Measurements from ENCODE around the gene MCFD2. TPM values are rescaled to one million over a fixed set of nuclear protein-coding genes. Genes with fewer than 3 reads are reported as not detected.

MCFD2 gene
- total RNA-seq, 2 experiments from 2014 or later: 27.7 to 31.8 TPM

DNA sequence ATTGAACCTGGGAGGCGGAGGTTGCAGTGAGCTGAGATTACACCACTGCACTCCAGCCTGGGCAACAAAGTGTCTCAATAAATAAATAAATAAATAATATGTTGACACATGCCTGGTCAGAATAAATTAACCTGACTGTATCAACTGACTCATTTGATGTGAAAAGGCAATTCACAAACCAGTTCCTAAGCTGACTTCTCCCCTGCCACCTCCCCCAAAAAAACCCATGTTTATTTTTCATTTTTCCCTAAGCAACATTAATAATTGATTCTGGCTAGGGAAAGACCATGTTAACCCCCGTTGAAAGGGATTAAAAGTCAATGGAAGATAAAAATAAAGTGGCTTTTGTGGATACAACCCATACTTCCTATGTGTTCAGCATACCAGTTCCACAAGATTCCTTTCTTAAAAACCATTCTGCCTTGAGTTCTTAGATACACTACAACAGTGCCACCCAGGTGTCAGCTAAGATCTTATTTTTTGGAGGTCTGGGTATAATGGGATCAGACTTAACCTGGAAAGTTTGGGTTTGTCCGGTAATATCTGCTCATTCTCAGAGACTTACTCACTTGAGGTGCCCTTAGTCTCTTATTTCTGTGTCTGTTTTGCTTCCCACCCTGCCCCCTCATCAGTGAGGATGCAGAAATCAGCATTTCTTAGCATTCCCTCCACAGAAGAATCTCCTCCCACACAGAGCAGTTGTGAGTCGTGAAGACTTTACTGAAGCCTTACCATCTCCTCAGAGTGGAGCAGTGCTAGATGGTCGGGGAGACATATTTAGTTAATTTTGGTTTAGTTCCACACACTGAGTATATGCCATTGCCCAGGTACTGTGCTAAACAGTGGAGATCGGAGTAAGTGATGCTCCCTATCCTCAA is 10.1 kb upstream of the MCFD2 start:
- intact Hi-C loops (cut with micrococcal nuclease): no loop called here
- CTCF ChIA-PET: interaction anchor here (1.0 to 2.1 kb wide), 4 partner anchors 10 to 60 kb away, joined by 3 to 8 read pairs (median 4); partner anchors contain the start of gene MCFD2
- H3K4me3 Mint-ChIP-seq: no peak overlapping the region

DNA sequence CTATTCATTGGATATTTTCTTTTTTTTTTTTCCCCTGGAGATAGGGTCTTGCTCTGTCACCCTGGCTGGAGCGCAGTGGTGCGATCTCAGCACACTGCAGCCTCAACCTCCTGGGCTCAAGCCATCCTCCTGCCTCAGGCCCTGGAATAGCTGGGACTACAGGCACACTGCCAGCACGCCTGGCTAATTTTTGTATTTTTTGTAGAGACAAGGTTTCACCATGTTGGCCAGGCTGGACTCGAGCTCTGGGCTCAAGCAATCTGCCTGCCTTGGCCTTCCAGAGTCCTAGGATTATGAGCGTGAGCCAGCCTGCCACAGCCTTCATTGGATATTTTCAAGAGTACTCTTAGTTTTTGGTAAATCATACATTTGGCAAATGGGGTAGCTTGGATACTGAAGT is 9.0 kb upstream of the MCFD2 start:
- no peak for ATAC-seq
- intact Hi-C loops (cut with micrococcal nuclease): no loop called here
- CTCF ChIA-PET: interaction anchor here (1.0 to 2.1 kb wide), 4 partner anchors 9 to 61 kb away, joined by 3 to 8 read pairs (median 4); partner anchors contain the start of gene MCFD2
- Mint-ChIP-seq H3K4me1 (ENCODE audit: low read depth) (peaks cover 23% of the 10 kb centered on the region), H3K9me3 (peaks cover 13% of the 10 kb centered on the region), H3K4me3 (no peak overlapping the region), H3K36me3 (ENCODE audit: low read depth) (peaks cover 15% of the 10 kb centered on the region), H3K27ac (no peak overlapping the region), H3K27me3 (no peaks in the 10 kb centered on the region)
- POLR2A ChIA-PET: interaction anchor here (1.7 kb wide), 1 partner anchor 14 kb away, joined by 4 read pairs; no protein-coding TSS in a partner anchor
- TF ChIP-seq, protein P1, sequence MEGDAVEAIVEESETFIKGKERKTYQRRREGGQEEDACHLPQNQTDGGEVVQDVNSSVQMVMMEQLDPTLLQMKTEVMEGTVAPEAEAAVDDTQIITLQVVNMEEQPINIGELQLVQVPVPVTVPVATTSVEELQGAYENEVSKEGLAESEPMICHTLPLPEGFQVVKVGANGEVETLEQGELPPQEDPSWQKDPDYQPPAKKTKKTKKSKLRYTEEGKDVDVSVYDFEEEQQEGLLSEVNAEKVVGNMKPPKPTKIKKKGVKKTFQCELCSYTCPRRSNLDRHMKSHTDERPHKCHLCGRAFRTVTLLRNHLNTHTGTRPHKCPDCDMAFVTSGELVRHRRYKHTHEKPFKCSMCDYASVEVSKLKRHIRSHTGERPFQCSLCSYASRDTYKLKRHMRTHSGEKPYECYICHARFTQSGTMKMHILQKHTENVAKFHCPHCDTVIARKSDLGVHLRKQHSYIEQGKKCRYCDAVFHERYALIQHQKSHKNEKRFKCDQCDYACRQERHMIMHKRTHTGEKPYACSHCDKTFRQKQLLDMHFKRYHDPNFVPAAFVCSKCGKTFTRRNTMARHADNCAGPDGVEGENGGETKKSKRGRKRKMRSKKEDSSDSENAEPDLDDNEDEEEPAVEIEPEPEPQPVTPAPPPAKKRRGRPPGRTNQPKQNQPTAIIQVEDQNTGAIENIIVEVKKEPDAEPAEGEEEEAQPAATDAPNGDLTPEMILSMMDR (IDR thresholded peaks at IDR 0.05): no peak
- no peak for DNase-seq

More for the DNA sequence above, 10.1 kb upstream of the MCFD2 start:
- DNase-seq (no peak), ATAC-seq (no peak)
- TF ChIP-seq, protein P1 (IDR thresholded peaks at IDR 0.05): no peak
- Mint-ChIP-seq H3K27me3 (no peaks in the 10 kb centered on the region), H3K27ac (no peak overlapping the region), H3K4me1 (ENCODE audit: low read depth) (peaks cover 23% of the 10 kb centered on the region), H3K9me3 (peaks cover 13% of the 10 kb centered on the region), H3K36me3 (ENCODE audit: low read depth) (peaks cover 15% of the 10 kb centered on the region)
- POLR2A ChIA-PET: interaction anchor here (0.6 to 1.7 kb wide), 2 partner anchors 13 to 58 kb away, joined by 3 to 4 read pairs; no protein-coding TSS in a partner anchor

DNA sequence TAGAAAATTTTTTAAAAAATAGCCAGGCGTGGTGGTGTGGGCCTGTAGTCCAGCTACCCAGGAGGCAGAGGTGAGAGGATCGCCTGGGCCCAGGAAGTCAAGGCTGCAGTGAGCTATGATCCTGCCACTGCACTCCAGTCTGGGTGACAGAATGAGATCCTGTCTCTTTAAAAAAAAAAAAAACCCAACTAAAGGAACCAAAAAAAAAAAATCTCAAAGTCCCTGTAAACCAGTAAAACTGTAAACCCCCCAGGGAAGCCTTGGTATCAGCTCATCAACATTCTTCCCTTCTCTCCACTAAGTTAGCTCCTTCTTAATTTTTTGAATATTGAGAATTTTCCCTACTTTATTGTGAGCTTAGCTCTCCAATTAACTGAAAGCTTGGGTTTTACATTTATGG is 8.4 kb upstream of the MCFD2 start:
- TF ChIP-seq, protein P1 (IDR thresholded peaks at IDR 0.05): no peak
- no peaks in the 10 kb centered on the region for H3K27me3 Mint-ChIP-seq
- no peak for DNase-seq
- no peak overlapping the region for H3K27ac Mint-ChIP-seq
- H3K4me3 Mint-ChIP-seq: no peak overlapping the region
- no peak for ATAC-seq
- CTCF ChIA-PET: interaction anchor here (1.2 to 2.1 kb wide), 4 partner anchors 8 to 399 kb away, joined by 3 to 8 read pairs (median 4); partner anchors contain the start of gene MCFD2
- H3K4me1 Mint-ChIP-seq (ENCODE audit: low read depth): peaks cover 23% of the 10 kb centered on the region
- H3K9me3 Mint-ChIP-seq: peaks cover 13% of the 10 kb centered on the region
- intact Hi-C loops (cut with micrococcal nuclease): no loop called here
- POLR2A ChIA-PET: interaction anchor here (1.7 kb wide), 1 partner anchor 15 kb away, joined by 4 read pairs; no protein-coding TSS in a partner anchor
- peaks cover 15% of the 10 kb centered on the region for H3K36me3 Mint-ChIP-seq (ENCODE audit: low read depth)

DNA sequence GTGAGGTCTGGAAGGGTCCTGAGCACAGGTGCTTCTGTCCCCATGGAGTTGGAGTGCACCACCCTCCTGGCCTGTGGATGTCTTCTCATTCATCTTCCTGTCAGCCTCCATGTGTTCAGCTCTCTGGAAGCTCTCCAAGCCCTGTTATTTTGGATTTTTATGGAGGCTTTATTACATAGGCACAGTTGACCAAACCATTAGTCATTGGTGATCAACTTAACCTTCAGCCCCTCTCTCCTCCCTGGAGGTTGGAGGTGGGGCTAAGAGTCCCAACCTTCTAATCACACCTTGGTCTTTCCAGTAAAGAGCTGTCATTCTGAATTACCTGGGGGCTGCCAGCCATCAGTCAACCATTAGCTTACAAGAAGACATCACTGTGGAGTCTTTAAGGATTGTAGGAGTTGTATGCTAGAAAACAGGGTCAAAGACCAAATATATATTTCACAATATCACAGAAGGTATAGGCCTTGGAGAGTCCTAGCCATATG is 7.5 kb upstream of the MCFD2 start:
- H3K4me1 Mint-ChIP-seq (ENCODE audit: low read depth): peaks cover 31% of the 10 kb centered on the region
- H3K27ac Mint-ChIP-seq: no peak overlapping the region
- no peaks in the 10 kb centered on the region for H3K27me3 Mint-ChIP-seq
- ChIA-PET POLR2A (interaction anchor here (1.4 to 1.6 kb wide), 2 partner anchors 13 to 61 kb away, joined by 3 to 6 read pairs; no protein-coding TSS in a partner anchor), CTCF (interaction anchor here (1.2 to 3.2 kb wide), 4 partner anchors 8 to 400 kb away, joined by 3 to 21 read pairs (median 4); no protein-coding TSS in a partner anchor)
- peaks cover 15% of the 10 kb centered on the region for H3K36me3 Mint-ChIP-seq (ENCODE audit: low read depth)
- no peak overlapping the region for H3K4me3 Mint-ChIP-seq
- ATAC-seq: peak; percentile 34
- TF ChIP-seq, protein P1 (IDR thresholded peaks at IDR 0.05): no peak
- peaks cover 13% of the 10 kb centered on the region for H3K9me3 Mint-ChIP-seq
- DNase-seq: no peak
- intact Hi-C loops (cut with micrococcal nuclease): no loop called here

Data from activated CD8-positive, alpha-beta T cell treated with anti-CD3 and anti-CD28 coated beads for 36 hours (primary cell).